DMS 273 treated with DMSO at 0.1 percent for 48 hours (cell line): ENCODE results near the gene UGT2A3.
"Not testable (repeated sequence)": the region's sequence is repeated elsewhere in the genome, so short reads cannot be mapped to it uniquely, and the experiment has no call there.

Experiments used
- DNase-seq: peaks from one replicate; lab custom pipeline; 2025; lab: John Stamatoyannopoulos, UW

Gene UGT2A3

GRCh38 chr4:68951078-68951805, at the start of gene UGT2A3:
TSS of gene UGT2A3 (minus strand) at chr4:68951804. CDS start at chr4:68951760, 44 bp downstream.
- no peak for DNase-seq

- DNase-seq: no peak
Measured at GRCh38 chr4:68997040-68997439, 45.4 kb upstream of the UGT2A3 start.

- DNase-seq: no peak
Measured at GRCh38 chr4:68995292-68995691, 43.7 kb upstream of the UGT2A3 start.

- DNase-seq: no peak
Measured at GRCh38 chr4:68987007-68987406, 35.4 kb upstream of the UGT2A3 start.

- no peak for DNase-seq
Measured at GRCh38 chr4:68985442-68985841, 33.8 kb upstream of the UGT2A3 start.

- DNase-seq: no peak
Measured at GRCh38 chr4:68984947-68985346, 33.3 kb upstream of the UGT2A3 start.

- no peak for DNase-seq
Measured at GRCh38 chr4:68963374-68963773, 11.8 kb upstream of the UGT2A3 start.

GRCh38 chr4:68962868-68963267, 11.3 kb upstream of the UGT2A3 start:
- DNase-seq: no peak

GRCh38 chr4:68960294-68961163, 8.9 kb upstream of the UGT2A3 start:
- DNase-seq: no peak

GRCh38 chr4:68959085-68959484, 7.5 kb upstream of the UGT2A3 start:
- DNase-seq: not testable (repeated sequence)

GRCh38 chr4:68954126-68954525, 2.5 kb upstream of the UGT2A3 start:
- no peak for DNase-seq

- no peak for DNase-seq
Measured at GRCh38 chr4:68953056-68953596, 1.5 kb upstream of the UGT2A3 start.

GRCh38 chr4:68951806-68952585, 392 bp upstream of the UGT2A3 start:
- no peak for DNase-seq

- no peak for DNase-seq
Measured at GRCh38 chr4:68950033-68950432, 1.6 kb downstream of the UGT2A3 start.

- no peak for DNase-seq
Measured at GRCh38 chr4:68948985-68949384, 2.6 kb downstream of the UGT2A3 start.

GRCh38 chr4:68948044-68948743, 3.4 kb downstream of the UGT2A3 start:
- DNase-seq: no peak

GRCh38 chr4:68929076-68929737, 22.4 kb downstream of the UGT2A3 start:
- DNase-seq: no peak

- no peak for DNase-seq
Measured at GRCh38 chr4:68927165-68927564, 24.4 kb downstream of the UGT2A3 start.

- DNase-seq: not testable (repeated sequence)
Measured at GRCh38 chr4:68922202-68922601, 29.4 kb downstream of the UGT2A3 start.

- no peak for DNase-seq
Measured at GRCh38 chr4:68921051-68921450, 30.6 kb downstream of the UGT2A3 start.

- no peak for DNase-seq
Measured at GRCh38 chr4:68917016-68917415, 34.6 kb downstream of the UGT2A3 start.
